NB4 (cell line): ENCODE data around the gene CUL4A.
A peak's percentile ranks its signal among the peaks of the same experiment; 100 is the strongest.

Experiments
- DNase-seq: peaks from one replicate; pipeline ENCODE4 v3.0.0; 2010; ENCODE audit warnings: low read depth
- H3K4me3 ChIP-seq: one replicate; pipeline ENCODE4 v1.5.1; 2011; ENCODE audit warnings: mild to moderate bottlenecking, low read depth, low read length, moderate library complexity
- MYC ChIP-seq: IDR thresholded peaks from 2 replicates; pipeline ENCODE4 v1.6.1; 2011; ENCODE audit warnings: low read depth, low read length
- POLR2A ChIP-seq: IDR thresholded peaks from 2 replicates; pipeline ENCODE4 v1.6.1; 2011; ENCODE audit warnings: mild to moderate bottlenecking; ENCODE audit not compliant: insufficient read length; ENCODE audit errors: extremely low read depth
- TF ChIP-seq, protein P1 (sequence below): IDR thresholded peaks from one replicate; pipeline ENCODE4 v1.5.1; 2012; ENCODE audit warnings: low read depth, low read length
- TF ChIP-seq, protein P2 (sequence below): IDR thresholded peaks from 2 replicates; pipeline ENCODE4 v1.6.1; 2011; ENCODE audit warnings: low read depth, low read length

CUL4A gene

DNA sequence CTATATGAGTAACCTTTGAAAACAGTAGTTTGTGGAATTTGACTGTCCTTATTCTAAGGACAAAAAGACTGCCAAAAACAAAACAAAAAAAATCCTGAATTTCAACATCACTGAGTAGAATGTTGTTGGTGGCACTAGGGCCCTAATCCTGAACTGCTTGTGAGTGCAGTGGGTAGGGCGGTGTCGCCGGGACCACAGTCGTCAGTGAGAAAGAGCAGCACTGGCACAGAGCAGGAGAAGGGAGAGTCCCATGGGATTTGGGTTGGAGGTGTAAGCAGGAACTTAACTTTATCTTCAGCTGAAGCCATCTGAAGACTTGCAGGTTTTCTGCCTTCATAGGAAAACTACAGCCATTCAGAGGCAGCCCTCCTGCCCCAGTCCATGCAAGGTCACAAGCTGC lies 6.5 kb upstream of the CUL4A start:
- peak overlapping the region; percentile 22 for H3K4me3 ChIP-seq
- peak; percentile 45 for DNase-seq
- TF ChIP-seq, protein P1, sequence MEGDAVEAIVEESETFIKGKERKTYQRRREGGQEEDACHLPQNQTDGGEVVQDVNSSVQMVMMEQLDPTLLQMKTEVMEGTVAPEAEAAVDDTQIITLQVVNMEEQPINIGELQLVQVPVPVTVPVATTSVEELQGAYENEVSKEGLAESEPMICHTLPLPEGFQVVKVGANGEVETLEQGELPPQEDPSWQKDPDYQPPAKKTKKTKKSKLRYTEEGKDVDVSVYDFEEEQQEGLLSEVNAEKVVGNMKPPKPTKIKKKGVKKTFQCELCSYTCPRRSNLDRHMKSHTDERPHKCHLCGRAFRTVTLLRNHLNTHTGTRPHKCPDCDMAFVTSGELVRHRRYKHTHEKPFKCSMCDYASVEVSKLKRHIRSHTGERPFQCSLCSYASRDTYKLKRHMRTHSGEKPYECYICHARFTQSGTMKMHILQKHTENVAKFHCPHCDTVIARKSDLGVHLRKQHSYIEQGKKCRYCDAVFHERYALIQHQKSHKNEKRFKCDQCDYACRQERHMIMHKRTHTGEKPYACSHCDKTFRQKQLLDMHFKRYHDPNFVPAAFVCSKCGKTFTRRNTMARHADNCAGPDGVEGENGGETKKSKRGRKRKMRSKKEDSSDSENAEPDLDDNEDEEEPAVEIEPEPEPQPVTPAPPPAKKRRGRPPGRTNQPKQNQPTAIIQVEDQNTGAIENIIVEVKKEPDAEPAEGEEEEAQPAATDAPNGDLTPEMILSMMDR, result no peak
- TF ChIP-seq, protein P2, sequence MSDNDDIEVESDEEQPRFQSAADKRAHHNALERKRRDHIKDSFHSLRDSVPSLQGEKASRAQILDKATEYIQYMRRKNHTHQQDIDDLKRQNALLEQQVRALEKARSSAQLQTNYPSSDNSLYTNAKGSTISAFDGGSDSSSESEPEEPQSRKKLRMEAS, result no peak
- TF ChIP-seq POLR2A (no peak), MYC (no peak)

DNA sequence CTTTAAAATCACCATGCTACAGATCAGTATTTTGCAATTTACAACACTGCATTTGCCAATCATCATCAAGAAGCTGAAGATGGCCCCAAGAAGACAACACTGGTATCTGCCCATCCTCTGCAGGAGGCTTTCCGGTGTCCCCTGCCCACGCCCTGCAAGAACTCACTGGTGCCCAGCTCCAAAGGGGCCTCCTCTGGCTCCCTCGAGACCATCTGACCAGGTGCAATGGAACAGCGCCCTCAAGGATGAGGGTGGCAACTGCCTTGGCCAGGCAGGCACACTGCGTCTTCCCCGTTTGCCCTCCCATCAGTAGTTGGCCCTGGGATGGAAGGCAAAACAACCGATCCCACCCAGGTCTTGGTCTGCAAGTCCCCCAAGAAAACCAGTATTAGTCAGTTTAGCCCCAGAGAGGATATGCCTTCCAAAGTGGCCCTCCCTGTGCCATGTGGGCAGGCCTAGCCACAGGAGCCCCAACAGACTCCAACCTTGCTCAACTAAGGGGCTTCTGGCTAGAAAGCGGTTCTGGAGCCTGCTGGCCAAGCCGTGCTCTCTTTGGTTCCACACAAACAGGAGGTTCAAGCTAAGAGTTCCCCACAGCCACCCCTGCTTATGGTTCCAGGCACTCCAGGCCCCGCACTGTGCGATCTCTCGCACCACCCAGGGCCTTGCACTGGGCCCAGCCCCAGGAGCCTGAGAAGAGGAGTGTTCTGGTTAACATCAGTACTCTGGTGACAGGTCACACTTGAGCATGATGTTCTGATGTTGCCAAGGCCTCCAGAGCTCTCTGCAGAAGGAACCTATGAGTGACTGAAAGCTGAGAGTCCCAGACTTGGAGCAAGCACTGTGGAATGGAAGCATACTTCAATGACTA lies 5.7 kb upstream of the CUL4A start:
- TF ChIP-seq POLR2A, result no peak
- TF ChIP-seq MYC, result peak; percentile 63
- TF ChIP-seq, protein P1, result peak; percentile 5
- TF ChIP-seq, protein P2, result peak; percentile 44
- DNase-seq, result peak; percentile 85

DNA sequence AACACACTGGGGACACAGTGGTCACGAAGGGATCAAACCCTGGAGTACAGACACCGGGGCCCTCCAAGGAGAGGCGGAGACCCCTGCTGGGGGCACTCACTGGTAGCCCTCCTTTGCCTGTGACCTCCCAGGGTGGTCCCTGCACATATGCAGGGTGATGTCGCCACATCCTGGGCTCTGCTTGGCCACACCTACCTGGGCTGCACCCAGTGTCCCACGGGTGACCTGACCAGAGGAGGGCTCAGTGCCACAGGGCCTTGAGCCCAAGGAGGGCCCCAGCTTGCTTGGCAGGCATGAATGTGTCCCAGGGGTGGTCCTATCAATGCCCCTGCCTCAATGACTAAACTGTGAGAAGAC lies 5.1 kb upstream of the CUL4A start:
- peak overlapping the region; percentile 22 for H3K4me3 ChIP-seq
- DNase-seq, result no peak
- no peak for TF ChIP-seq POLR2A
- TF ChIP-seq, protein P1, result no peak
- no peak for TF ChIP-seq MYC
- TF ChIP-seq, protein P2, result no peak

More for the DNA sequence above, 5.7 kb upstream of the CUL4A start:
- H3K4me3 ChIP-seq, result peak overlapping the region; percentile 22

DNA sequence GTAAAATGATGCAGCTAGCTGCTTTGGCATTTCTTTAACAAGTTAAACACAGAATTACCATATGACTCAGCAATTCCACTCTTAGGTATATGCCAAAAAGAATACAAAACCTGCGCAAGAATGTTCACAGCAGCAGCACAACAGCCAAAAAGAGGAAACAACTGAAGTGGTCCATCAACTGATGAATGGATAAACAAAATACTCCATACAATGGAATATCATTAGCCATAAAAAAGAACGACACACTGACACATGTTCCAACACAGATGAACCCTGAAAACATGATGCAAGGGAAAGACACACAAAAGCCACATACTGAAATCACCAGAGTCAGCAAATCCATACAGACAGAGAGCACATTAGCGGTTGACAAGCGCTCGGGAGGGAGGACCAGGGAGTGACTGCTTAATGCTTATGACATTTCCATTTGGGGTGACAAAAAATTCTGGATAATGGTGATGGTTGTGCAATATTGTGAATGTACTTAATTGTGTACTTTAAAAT lies 3.9 kb upstream of the CUL4A start:
- peak; percentile 43 for DNase-seq
- H3K4me3 ChIP-seq, result no peak overlapping the region
- TF ChIP-seq POLR2A (no peak), MYC (no peak)
- TF ChIP-seq, protein P1, result no peak
- TF ChIP-seq, protein P2, result no peak

DNA sequence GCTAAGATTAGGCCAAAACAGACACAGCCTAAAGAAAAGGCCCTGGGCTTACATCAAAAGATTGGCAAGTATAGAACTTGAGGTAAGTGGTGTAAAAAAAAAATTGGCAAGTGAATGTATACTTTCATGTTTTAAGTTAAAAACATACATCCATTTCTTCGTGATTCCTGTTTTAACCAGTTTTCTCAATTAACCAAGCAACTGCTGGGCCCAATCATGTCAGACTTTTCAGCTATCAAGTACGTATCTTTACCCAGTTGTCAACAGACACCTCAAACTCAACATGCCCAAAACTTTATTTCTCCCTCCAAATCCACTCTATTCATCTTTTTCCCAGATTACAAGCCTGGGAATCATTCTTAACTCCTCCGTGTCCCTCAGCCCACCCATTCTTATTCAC lies 2.0 kb upstream of the CUL4A start:
- TF ChIP-seq, protein P2, result no peak
- no peak for TF ChIP-seq POLR2A
- no peak for TF ChIP-seq MYC
- TF ChIP-seq, protein P1, result no peak

More for the DNA sequence above, 2.0 kb upstream of the CUL4A start:
- H3K4me3 ChIP-seq, result peak overlapping the region; percentile 87
- no peak for DNase-seq
